Measurements from ENCODE around the gene ARHGAP24.

The ARHGAP24 gene

GRCh38 chr4:85595098-85595775 lies 120.3 kb downstream of the ARHGAP24 start:
- CTCF ChIA-PET: no interaction called here
- POLR2A ChIA-PET: no interaction called here
- no peak for DNase-seq (ENCODE audit: extremely low spot score)
- TF ChIP-seq LEF1 (IDR thresholded peaks at IDR 0.05; ENCODE audit: borderline replicate concordance) (no peak), ARNT (IDR thresholded peaks at IDR 0.05) (no peak), FOXA1 (IDR thresholded peaks at IDR 0.05) (no peak), CTBP1 (IDR thresholded peaks at IDR 0.05; ENCODE audit: borderline replicate concordance) (no peak), SUZ12 (IDR thresholded peaks at IDR 0.05) (no peak), HDGF (IDR thresholded peaks at IDR 0.05; ENCODE audit: borderline replicate concordance) (no peak), PKNOX1 (IDR thresholded peaks at IDR 0.05) (no peak), BHLHE40 (IDR thresholded peaks at IDR 0.05; ENCODE audit: borderline replicate concordance) (no peak)

DNA sequence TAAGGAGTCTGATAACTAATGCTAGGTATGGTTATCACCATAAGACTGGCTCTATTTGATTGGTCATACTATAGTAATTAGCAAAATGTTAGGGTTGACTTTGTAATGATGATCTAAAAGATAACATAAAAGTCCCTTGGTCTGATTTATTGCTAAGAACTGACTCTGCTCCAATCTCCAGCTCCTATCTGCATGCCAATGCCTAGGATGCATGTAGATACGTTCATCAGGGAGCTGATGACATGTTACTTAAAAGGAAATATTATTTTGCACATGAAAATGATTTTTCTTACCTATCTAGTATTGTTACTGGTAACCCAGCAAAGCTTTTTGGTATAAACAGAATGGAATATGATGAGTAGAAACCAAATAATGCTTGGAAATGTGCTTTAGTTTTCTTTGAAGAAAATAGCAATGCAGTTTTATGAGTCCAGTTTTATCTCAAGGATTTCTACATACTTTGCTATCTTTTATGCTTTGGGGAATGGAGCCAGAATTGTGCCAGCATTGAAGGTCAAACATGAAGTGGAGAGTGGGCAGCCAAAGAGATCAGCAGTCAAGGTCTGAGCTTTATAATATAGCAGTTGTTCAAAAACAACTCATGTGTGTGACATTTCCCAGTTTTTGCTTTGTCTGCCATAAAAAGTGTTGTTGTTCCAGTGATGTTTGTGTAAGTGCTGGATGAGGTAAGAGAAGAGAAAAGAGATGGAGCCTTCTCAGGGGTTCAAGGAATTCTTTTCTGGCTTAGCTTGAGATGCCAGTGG lies 121.0 kb downstream of the ARHGAP24 start:
- CTCF ChIA-PET: no interaction called here
- TF ChIP-seq SP1 (IDR thresholded peaks at IDR 0.05) (no peak), BHLHE40 (IDR thresholded peaks at IDR 0.05; ENCODE audit: borderline replicate concordance) (no peak), L3MBTL2 (conservative IDR thresholded peaks at IDR 0.05) (no peak), FOXM1 (IDR thresholded peaks at IDR 0.05; ENCODE audit: borderline replicate concordance) (no peak), LEF1 (IDR thresholded peaks at IDR 0.05; ENCODE audit: borderline replicate concordance) (no peak), SUZ12 (IDR thresholded peaks at IDR 0.05) (no peak), ARNT (IDR thresholded peaks at IDR 0.05) (no peak), FOXK2 (IDR thresholded peaks at IDR 0.05) (no peak), NFRKB (IDR thresholded peaks at IDR 0.05) (no peak), HDGF (IDR thresholded peaks at IDR 0.05; ENCODE audit: borderline replicate concordance) (no peak), CTBP1 (IDR thresholded peaks at IDR 0.05; ENCODE audit: borderline replicate concordance) (no peak), ELF4 (IDR thresholded peaks at IDR 0.05) (no peak), TARDBP (IDR thresholded peaks at IDR 0.05) (no peak), FOXA1 (IDR thresholded peaks at IDR 0.05) (no peak), ZNF384 (IDR thresholded peaks at IDR 0.05) (no peak), PKNOX1 (IDR thresholded peaks at IDR 0.05) (no peak)
- POLR2A ChIA-PET: no interaction called here

GRCh38 chr4:85598936-85599335 lies 124.0 kb downstream of the ARHGAP24 start:
- no peak for DNase-seq (ENCODE audit: extremely low spot score)
- CTCF ChIA-PET: no interaction called here
- TF ChIP-seq TARDBP (IDR thresholded peaks at IDR 0.05): no peak
- TF ChIP-seq LEF1 (IDR thresholded peaks at IDR 0.05; ENCODE audit: borderline replicate concordance): no peak
- no peak for TF ChIP-seq ARNT (IDR thresholded peaks at IDR 0.05)
- no peak for TF ChIP-seq CTBP1 (IDR thresholded peaks at IDR 0.05; ENCODE audit: borderline replicate concordance)
- no peak for TF ChIP-seq ELF4 (IDR thresholded peaks at IDR 0.05)
- TF ChIP-seq SP1 (IDR thresholded peaks at IDR 0.05): no peak
- no peak for TF ChIP-seq BHLHE40 (IDR thresholded peaks at IDR 0.05; ENCODE audit: borderline replicate concordance)
- TF ChIP-seq HDGF (IDR thresholded peaks at IDR 0.05; ENCODE audit: borderline replicate concordance): no peak
- no peak for TF ChIP-seq L3MBTL2 (conservative IDR thresholded peaks at IDR 0.05)
- POLR2A ChIA-PET: no interaction called here

More for the DNA sequence above, 121.0 kb downstream of the ARHGAP24 start:
- no peak for DNase-seq (ENCODE audit: extremely low spot score)

- TF ChIP-seq ZNF384 (IDR thresholded peaks at IDR 0.05): no peak
- no peak for TF ChIP-seq FOXK2 (IDR thresholded peaks at IDR 0.05)
- TF ChIP-seq TARDBP (IDR thresholded peaks at IDR 0.05): no peak
- no peak for DNase-seq (ENCODE audit: extremely low spot score)
- CTCF ChIA-PET: no interaction called here
- POLR2A ChIA-PET: no interaction called here
Measured at GRCh38 chr4:85600501-85600900, 125.6 kb downstream of the ARHGAP24 start.

DNA sequence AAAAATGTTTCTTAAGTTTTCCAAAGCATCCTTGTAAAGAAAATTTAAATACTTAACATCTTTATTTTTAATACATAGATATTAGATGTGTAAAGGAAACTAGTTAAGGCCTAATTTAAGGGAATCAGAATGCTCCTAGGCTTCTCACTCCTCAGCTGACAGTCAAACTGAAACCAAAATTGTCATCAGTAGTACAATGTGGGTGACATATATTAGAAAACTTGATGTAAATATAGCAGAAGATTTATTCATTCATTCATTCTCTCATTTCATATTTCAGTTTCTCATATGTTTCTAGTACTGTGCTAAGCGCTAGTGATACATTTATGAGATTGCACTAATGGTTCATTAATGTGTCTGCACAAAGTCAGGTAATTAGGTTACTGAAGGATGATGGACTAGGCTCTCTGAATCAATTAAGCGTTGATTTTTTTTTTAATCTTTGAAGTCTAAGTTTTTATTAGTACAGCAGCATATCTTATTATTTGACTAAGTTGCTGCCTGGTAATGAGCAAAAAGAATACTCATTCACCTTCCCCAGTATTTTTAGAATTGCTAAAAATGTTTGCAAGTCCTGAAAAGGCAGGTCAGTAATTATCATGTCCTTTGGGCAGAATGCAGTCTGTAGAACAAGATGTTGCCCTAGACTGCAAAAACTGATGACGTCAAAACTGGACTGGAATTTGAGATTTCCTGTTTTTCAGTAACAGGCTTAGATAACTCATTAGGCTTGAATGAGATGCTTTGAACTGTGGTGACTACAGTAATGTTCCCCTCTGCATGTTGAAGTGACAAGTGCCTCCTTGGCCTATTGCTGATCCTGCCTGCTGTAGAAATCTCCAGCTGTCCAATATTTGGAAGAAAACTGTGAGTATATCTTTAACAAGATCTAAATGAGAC lies 128.7 kb downstream of the ARHGAP24 start:
- POLR2A ChIA-PET: no interaction called here
- CTCF ChIA-PET: no interaction called here
- no peak for TF ChIP-seq CTBP1 (IDR thresholded peaks at IDR 0.05; ENCODE audit: borderline replicate concordance)
- no peak for TF ChIP-seq FOXA1 (IDR thresholded peaks at IDR 0.05)
- no peak for TF ChIP-seq LEF1 (IDR thresholded peaks at IDR 0.05; ENCODE audit: borderline replicate concordance)
- no peak for TF ChIP-seq SUZ12 (IDR thresholded peaks at IDR 0.05)
- TF ChIP-seq FOXK2 (IDR thresholded peaks at IDR 0.05): no peak
- TF ChIP-seq L3MBTL2 (conservative IDR thresholded peaks at IDR 0.05): no peak
- no peak for TF ChIP-seq TARDBP (IDR thresholded peaks at IDR 0.05)
- no peak for TF ChIP-seq PKNOX1 (IDR thresholded peaks at IDR 0.05)
- no peak for TF ChIP-seq NFRKB (IDR thresholded peaks at IDR 0.05)
- TF ChIP-seq ARNT (IDR thresholded peaks at IDR 0.05): no peak
- TF ChIP-seq ZNF384 (IDR thresholded peaks at IDR 0.05): no peak
- no peak for TF ChIP-seq FOXM1 (IDR thresholded peaks at IDR 0.05; ENCODE audit: borderline replicate concordance)
- no peak for TF ChIP-seq HDGF (IDR thresholded peaks at IDR 0.05; ENCODE audit: borderline replicate concordance)
- no peak for TF ChIP-seq ELF4 (IDR thresholded peaks at IDR 0.05)
- TF ChIP-seq SP1 (IDR thresholded peaks at IDR 0.05): no peak
- no peak for TF ChIP-seq BHLHE40 (IDR thresholded peaks at IDR 0.05; ENCODE audit: borderline replicate concordance)
- DNase-seq (ENCODE audit: extremely low spot score): no peak
